Subcutaneous abdominal adipose tissue (tissue), 5 donors: ENCODE results near the gene ZNF775.

ENCODE experiments used
- H3K27ac ChIP-seq: one replicate; pipeline ENCODE4 v1.7.0; 2013; ENCODE audit warnings: low read depth, mild to moderate bottlenecking, inconsistent platforms, low read length, moderate library complexity
- H3K27me3 ChIP-seq, 5 donors: one replicate each; pipeline ENCODE4 v1.7.0; 2013; ENCODE audit warnings: low read length in 5 of 5, inconsistent platforms in 1 of 5; ENCODE audit not compliant: control insufficient read depth in 5 of 5, insufficient read depth in 4 of 5
- H3K36me3 ChIP-seq, 5 donors: one replicate each; pipeline ENCODE4 v1.7.0; 2013; ENCODE audit warnings: low read length in 5 of 5; ENCODE audit not compliant: control insufficient read depth in 5 of 5, insufficient read depth in 5 of 5
- H3K4me1 ChIP-seq, 5 donors: one replicate each; pipeline ENCODE4 v1.7.0; 2013; ENCODE audit warnings: low read length in 5 of 5, mild to moderate bottlenecking in 3 of 5, moderate library complexity in 1 of 5; ENCODE audit not compliant: control insufficient read depth in 5 of 5, insufficient read depth in 5 of 5
- H3K4me3 ChIP-seq, 5 donors: one replicate each; pipeline ENCODE4 v1.7.0; 2013; ENCODE audit warnings: low read length in 5 of 5, low read depth in 1 of 5
- H3K9ac ChIP-seq, 5 donors: one replicate each; pipeline ENCODE4 v1.7.0; 2013; ENCODE audit warnings: low read length in 5 of 5, mild to moderate bottlenecking in 4 of 5, moderate library complexity in 3 of 5
- H3K9me3 ChIP-seq, 5 donors: one replicate each; pipeline ENCODE4 v1.7.0; 2013; ENCODE audit warnings: low read length in 5 of 5; ENCODE audit not compliant: control insufficient read depth in 5 of 5
- donor health status: healthy.
- donor health status: healthy.
- donor health status: healthy.
- donor health status: healthy.
- donor health status: healthy.

Gene ZNF775

DNA sequence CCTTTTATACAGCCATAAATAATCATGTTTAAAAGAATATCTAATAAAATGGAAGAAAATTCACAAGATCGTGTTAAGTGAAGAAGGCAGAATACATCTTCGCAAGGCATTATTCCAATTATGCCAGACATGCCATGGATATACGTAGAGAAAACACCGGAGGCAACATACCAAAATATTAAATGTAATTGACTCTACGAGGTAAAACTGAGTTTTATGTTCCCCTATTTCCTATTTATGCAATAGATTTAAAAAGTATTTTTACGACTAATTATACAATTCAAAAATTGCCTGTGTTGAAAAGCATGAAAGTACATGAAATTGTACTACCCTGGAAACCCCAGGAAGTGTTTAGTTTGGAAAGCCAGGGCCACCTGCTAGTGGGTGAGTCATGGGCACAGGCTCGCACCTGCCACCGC, 11.4 kb upstream of the ZNF775 start:
- no peaks in the 10 kb centered on the region for H3K9me3 ChIP-seq
- H3K4me1 ChIP-seq = peaks cover 11 to 51% (median 47%) of the 10 kb centered on the region in 5 donors
- H3K36me3 ChIP-seq = peaks cover 0 to 25% (median 20%) of the 10 kb centered on the region in 5 donors
- peak overlapping the region in 4 of 5 donors; percentile 69 to 90 (median 84) for H3K4me3 ChIP-seq
- peak overlapping the region in 4 of 5 donors; percentile 79 to 92 (median 89) for H3K9ac ChIP-seq
- no peaks in the 10 kb centered on the region for H3K27me3 ChIP-seq
- peak overlapping the region; percentile 94 for H3K27ac ChIP-seq

DNA sequence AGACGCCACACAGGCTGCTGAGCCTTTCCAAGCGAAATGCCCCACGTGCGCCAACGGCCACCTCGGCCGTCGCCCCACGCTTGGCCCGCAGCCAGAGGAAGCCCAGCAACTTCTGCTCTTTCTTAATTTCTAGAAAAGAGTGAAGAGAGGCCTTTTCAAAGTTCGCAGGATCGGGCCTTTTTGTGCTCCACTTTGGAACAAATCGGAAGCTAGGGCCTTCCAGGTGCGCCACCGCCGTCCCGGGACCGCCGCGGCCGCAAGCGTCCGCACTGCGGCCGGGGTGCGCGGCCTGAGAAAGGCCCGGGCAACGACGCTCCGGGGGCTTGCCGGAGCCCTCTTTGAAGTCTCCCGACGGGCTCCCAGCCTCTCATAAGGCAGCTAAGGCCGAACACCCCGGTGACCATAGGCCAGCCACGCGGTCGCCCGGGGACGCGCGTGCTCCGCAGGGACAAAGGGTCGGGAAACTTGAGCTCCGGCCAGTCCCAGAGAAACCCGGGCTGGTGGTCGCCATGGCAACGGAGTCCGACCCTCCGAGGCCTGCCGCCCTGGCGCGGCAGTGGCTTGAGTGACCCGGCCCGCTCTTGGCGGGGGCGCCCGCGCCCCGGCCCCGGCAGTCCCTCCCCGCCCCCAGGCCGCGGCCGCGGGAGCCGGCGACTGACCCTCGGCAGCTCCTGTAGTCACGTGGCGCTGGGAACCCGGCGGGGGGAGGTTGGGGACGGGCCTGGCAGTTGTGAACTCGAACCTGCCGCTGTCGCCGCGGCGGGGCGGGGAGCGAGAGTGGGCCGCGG, 10.8 kb upstream of the ZNF775 start, which contains the start of gene REPIN1:
Gene REPIN1 (plus strand): TSS at position 727 of the 788 bp plus-strand sequence. CDS start 890 bp downstream, outside the sequence.
- no peaks in the 10 kb centered on the region for H3K9me3 ChIP-seq
- H3K9ac ChIP-seq = peak within 1 kb of the TSS; percentile 79 to 94 (median 91)
- H3K4me1 ChIP-seq = peaks cover 11 to 56% (median 51%) of the 10 kb centered on the region in 5 donors
- no peaks in the 10 kb centered on the region for H3K27me3 ChIP-seq
- H3K27ac ChIP-seq = peak within 1 kb of the TSS; percentile 94
- H3K4me3 ChIP-seq = peak within 1 kb of the TSS; percentile 69 to 90 (median 84)
- H3K36me3 ChIP-seq = peaks cover 0 to 31% (median 26%) of the 10 kb centered on the region in 5 donors

DNA sequence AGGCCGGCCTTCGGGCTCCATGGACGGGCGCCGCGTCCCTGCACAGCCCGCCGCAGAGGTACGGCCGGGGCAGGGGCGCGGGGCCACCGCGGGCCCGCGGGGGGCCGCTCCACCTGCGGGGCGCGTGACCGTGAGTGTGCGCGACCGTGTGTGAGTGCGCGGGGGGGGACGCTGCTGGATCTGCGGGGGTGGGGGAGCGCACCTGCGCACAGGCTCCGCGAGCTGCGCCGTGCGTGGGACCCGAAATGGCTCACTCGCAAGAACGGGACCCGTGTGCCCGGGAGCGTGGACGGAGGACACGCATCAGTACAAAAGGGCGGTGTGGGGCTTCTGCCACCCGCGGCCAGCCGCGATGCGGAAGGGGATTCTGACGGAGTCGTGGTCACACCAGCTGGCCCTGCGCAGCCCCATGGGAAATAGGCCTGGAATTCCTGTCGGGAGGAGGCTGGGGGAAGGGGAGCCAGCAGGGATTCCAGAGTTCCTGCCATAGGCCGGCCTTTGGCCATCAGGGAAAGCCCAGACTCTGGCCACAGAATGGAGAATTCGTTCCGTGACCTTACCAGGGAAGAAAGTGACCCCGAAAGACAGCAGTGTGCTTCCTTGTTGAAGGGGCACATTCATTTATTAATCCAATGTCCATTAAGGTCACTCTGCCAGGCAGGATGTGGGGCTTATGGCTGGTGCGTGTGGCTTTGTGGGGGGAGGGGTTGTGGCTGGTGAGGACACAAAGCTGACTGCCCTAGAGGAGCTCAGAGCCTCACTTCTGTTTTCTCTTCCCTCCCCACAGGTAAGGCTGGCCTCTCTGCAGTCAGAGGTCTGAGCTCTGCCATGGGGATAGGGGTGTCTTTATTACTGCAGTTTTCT, 10.0 kb upstream of the ZNF775 start:
- Histone ChIP-seq H3K4me3 (peak overlapping the region; percentile 69 to 90 (median 84)), H3K9me3 (no peaks in the 10 kb centered on the region), H3K27me3 (no peaks in the 10 kb centered on the region), H3K27ac (peak overlapping the region; percentile 94), H3K36me3 (peaks cover 0 to 39% (median 34%) of the 10 kb centered on the region in 5 donors), H3K4me1 (peaks cover 11 to 56% (median 45%) of the 10 kb centered on the region in 5 donors), H3K9ac (peak overlapping the region; percentile 79 to 94 (median 91))

DNA sequence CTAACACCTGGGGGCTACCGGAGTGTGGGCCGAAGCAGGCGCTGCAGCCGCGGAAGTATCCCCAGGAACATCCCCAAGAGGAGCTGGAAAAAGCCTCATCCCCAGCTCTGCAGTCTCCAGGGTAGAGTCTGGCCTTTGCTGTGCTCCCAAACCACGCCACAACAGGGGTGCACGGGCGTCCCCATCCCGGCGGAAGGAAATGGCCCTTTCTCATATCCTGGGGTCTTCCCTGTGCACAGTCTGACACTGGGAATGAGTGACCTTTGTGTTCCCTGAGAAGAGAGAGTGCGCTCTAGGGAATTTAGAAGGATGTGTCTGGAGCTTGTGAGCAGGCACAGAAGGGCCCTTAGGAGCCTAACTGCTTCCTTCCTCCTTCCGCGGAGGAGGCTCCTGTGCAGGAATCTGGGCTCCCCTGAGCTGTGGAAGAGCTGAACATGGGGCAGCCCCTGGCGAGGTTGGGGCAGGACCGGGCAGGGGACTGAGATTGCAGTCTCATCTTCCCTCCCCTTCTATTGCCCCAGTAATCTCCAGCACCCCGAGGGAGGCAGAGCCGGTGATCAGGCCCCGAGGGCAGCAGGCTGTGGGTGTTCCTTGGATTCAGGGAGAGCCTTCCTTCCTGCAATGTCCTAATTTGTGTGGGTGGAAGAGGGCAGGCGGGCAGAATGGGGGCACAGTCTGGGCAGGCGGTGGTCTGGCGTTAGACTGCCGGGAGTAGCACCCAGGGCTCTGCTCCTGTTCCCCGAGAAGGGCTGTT, 9.2 kb upstream of the ZNF775 start:
- Histone ChIP-seq H3K27ac (peak overlapping the region; percentile 94), H3K9me3 (no peaks in the 10 kb centered on the region), H3K36me3 (peaks cover 0 to 44% (median 37%) of the 10 kb centered on the region in 5 donors), H3K9ac (peak overlapping the region; percentile 79 to 94 (median 91)), H3K27me3 (no peaks in the 10 kb centered on the region), H3K4me1 (peaks cover 11 to 54% (median 41%) of the 10 kb centered on the region in 5 donors), H3K4me3 (peak overlapping the region; percentile 69 to 90 (median 84))

DNA sequence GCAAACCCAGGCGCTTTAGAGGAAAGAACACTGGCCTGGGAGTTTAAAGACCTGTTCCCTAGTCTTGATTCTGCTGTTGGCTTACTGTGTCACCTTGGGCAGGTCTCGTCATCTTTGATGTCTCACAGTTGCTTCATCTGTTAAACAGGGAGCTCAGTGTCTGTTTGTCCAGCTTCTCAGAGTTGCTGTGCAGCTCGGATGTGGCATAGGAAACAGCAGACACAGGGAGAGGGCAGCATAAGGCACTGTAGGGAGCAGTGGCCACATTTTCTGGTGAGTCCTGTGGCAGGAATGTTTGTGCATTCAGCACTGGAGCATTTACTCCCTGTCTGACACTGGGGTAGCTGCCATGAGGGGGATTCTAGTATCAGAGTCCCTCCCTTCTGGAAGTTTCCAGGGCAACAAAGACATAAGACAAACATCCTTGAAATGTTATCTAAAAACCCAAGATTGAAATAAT, 8.5 kb upstream of the ZNF775 start:
- peaks cover 0 to 44% (median 37%) of the 10 kb centered on the region in 5 donors for H3K36me3 ChIP-seq
- H3K9me3 ChIP-seq = no peaks in the 10 kb centered on the region
- H3K4me3 ChIP-seq = peak overlapping the region in 2 of 5 donors; percentile 69 to 84
- H3K4me1 ChIP-seq = peaks cover 11 to 54% (median 41%) of the 10 kb centered on the region in 5 donors
- no peaks in the 10 kb centered on the region for H3K27me3 ChIP-seq
- peak overlapping the region; percentile 94 for H3K27ac ChIP-seq
- peak overlapping the region in 3 of 5 donors; percentile 29 to 94 (median 92) for H3K9ac ChIP-seq

DNA sequence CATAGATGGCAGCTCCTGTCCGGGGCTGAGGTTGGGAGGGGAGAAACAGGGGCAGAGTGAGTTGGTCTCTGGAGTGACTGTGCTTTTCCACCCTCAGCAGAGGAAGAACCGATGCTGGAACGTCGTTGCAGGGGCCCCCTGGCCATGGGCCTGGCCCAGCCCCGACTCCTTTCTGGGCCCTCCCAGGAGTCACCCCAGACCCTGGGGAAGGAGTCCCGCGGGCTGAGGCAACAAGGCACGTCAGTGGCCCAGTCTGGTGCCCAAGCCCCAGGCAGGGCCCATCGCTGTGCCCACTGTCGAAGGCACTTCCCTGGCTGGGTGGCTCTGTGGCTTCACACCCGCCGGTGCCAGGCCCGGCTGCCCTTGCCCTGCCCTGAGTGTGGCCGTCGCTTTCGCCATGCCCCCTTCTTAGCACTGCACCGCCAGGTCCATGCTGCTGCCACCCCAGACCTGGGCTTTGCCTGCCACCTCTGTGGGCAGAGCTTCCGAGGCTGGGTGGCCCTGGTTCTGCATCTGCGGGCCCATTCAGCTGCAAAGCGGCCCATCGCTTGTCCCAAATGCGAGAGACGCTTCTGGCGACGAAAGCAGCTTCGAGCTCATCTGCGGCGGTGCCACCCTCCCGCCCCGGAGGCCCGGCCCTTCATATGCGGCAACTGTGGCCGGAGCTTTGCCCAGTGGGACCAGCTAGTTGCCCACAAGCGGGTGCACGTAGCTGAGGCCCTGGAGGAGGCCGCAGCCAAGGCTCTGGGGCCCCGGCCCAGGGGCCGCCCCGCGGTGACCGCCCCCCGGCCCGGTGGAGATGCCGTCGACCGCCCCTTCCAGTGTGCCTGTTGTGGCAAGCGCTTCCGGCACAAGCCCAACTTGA, 7.8 kb upstream of the ZNF775 start:
- Histone ChIP-seq H3K4me1 (peaks cover 11 to 54% (median 41%) of the 10 kb centered on the region in 5 donors), H3K27ac (peak overlapping the region; percentile 94), H3K36me3 (peaks cover 0 to 44% (median 37%) of the 10 kb centered on the region in 5 donors), H3K9ac (peak overlapping the region in 1 of 5 donors; percentile 29), H3K4me3 (no peak overlapping the region), H3K9me3 (no peaks in the 10 kb centered on the region), H3K27me3 (no peaks in the 10 kb centered on the region)

DNA sequence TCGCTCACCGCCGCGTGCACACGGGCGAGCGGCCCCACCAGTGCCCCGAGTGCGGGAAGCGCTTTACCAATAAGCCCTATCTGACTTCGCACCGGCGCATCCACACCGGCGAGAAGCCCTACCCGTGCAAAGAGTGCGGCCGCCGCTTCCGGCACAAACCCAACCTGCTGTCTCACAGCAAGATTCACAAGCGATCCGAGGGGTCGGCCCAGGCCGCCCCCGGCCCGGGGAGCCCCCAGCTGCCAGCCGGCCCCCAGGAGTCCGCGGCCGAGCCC, 7.2 kb upstream of the ZNF775 start:
- Histone ChIP-seq H3K9me3 (no peaks in the 10 kb centered on the region), H3K4me3 (no peak overlapping the region), H3K9ac (no peak overlapping the region), H3K4me1 (peaks cover 11 to 54% (median 44%) of the 10 kb centered on the region in 5 donors), H3K36me3 (peaks cover 0 to 44% (median 37%) of the 10 kb centered on the region in 5 donors), H3K27ac (no peak overlapping the region), H3K27me3 (no peaks in the 10 kb centered on the region)

DNA sequence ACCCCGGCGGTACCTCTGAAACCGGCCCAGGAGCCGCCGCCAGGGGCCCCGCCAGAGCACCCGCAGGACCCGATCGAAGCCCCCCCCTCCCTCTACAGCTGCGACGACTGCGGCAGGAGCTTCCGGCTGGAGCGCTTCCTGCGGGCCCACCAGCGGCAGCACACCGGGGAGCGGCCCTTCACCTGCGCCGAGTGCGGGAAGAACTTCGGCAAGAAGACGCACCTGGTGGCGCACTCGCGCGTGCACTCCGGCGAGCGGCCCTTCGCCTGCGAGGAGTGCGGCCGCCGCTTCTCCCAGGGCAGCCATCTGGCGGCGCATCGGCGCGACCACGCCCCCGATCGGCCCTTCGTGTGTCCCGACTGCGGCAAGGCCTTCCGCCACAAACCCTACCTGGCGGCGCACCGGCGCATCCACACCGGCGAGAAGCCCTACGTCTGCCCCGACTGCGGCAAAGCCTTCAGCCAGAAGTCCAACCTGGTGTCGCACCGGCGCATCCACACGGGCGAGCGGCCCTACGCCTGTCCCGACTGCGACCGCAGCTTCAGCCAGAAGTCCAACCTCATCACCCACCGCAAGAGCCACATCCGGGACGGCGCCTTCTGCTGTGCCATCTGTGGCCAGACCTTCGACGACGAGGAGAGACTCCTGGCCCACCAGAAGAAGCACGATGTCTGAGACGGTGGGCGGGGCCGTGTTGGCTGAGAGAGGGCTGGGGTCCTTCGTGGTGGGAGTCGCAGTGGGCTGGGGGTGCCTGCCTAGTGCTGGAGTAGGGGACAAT, 6.7 kb upstream of the ZNF775 start:
- H3K9me3 ChIP-seq = no peaks in the 10 kb centered on the region
- peaks cover 0 to 44% (median 37%) of the 10 kb centered on the region in 5 donors for H3K36me3 ChIP-seq
- H3K4me3 ChIP-seq = no peak overlapping the region
- H3K27me3 ChIP-seq = no peaks in the 10 kb centered on the region
- H3K27ac ChIP-seq = no peak overlapping the region
- H3K9ac ChIP-seq = peak overlapping the region in 2 of 5 donors; percentile 2 to 38
- H3K4me1 ChIP-seq = peaks cover 11 to 53% (median 44%) of the 10 kb centered on the region in 5 donors
